HFF-Myc (cell line): ENCODE data around the gene ZSWIM7.

Experiments used
- DNase-seq: peaks from one replicate; pipeline ENCODE4 v3.0.0-alpha.2; 2011; ENCODE audit warnings: low read depth; ENCODE audit errors: extremely low read depth
- H3K4me3 ChIP-seq: replicated peaks from 2 replicates; pipeline ENCODE4 v1.5.1; 2011; ENCODE audit warnings: low read depth, mild to moderate bottlenecking, control low read depth, low read length
- TF ChIP-seq, protein P1 (sequence below): IDR thresholded peaks from 2 replicates; pipeline ENCODE4 v1.5.1; 2012; ENCODE audit warnings: mild to moderate bottlenecking, low read depth, low read length, control low read depth; ENCODE audit errors: missing control alignments

Gene ZSWIM7

DNA sequence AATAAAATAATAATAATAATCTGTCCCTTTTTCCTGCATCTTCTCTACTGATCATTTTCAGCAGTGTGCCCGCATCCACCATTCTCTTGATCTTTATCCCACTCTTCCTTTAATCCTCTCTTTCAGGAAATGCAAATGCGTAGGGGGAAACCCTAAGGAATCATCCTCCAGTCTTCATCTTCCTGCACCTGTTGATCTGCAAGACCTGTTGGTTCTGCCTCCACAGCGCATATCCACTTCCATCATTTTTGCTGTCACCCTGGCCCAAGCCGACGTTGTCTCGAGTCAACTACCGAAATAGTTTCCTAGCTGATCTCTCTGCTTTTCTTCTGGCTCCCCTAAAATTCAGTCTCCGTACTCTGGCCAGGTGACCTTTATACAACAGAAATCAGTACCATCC, 30.0 kb downstream of the ZSWIM7 start:
- H3K4me3 ChIP-seq = no peak overlapping the region
- TF ChIP-seq, protein P1, sequence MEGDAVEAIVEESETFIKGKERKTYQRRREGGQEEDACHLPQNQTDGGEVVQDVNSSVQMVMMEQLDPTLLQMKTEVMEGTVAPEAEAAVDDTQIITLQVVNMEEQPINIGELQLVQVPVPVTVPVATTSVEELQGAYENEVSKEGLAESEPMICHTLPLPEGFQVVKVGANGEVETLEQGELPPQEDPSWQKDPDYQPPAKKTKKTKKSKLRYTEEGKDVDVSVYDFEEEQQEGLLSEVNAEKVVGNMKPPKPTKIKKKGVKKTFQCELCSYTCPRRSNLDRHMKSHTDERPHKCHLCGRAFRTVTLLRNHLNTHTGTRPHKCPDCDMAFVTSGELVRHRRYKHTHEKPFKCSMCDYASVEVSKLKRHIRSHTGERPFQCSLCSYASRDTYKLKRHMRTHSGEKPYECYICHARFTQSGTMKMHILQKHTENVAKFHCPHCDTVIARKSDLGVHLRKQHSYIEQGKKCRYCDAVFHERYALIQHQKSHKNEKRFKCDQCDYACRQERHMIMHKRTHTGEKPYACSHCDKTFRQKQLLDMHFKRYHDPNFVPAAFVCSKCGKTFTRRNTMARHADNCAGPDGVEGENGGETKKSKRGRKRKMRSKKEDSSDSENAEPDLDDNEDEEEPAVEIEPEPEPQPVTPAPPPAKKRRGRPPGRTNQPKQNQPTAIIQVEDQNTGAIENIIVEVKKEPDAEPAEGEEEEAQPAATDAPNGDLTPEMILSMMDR = no peak
- DNase-seq = no peak

DNA sequence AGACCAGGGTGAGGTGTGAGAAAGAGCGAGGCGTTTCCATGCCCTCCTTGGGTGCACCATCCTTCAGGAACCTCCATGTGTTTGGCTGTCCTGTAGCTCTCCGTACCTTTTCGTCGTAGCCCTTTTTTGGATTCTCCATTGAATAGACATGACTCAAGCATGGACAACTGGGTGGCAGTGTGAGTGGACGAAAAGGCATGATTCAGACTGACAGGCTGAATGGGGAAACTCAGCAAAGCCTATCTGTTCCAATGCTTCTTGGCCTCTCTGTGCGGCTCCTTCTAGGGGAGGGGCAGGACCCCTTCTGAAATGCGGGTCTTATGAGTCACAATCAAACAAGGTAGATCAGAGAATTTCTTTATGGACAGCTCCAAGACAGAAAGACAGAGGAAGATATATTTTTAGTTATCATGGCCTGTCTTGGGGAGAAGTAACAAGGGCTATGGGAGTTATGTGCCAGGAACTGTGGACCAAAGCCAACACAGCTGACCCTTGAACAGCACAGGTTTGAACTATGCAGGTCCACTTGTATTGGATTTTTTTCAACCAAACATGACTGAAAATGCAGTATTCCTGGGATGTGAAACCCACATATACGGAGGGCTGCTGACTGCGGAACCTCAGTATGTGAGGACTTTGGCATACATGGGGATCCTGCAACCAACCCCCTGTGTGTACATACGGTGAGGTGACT, 31.7 kb downstream of the ZSWIM7 start:
- no peak for DNase-seq
- H3K4me3 ChIP-seq = no peak overlapping the region
- TF ChIP-seq, protein P1 = no peak

DNA sequence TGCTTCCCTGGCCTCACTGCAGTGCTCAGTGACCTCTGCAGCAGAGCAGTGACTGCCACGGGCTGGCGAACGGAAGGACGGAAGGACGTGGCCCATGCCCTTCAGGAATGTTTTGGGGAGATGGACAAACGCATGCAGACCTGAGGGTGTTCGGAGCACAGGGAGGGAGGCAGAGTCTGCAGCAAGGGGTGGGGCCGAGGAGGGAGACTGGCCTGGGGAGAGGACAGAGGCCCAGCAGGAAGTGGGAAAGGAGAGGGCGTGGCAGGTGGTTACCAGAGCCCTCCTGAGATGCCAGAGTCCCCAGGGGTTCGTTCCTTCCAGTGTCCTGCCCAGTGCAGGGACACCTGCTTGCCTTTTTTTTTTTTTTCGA, 32.6 kb downstream of the ZSWIM7 start:
- TF ChIP-seq, protein P1 = no peak
- H3K4me3 ChIP-seq = no peak overlapping the region
- no peak for DNase-seq

DNA sequence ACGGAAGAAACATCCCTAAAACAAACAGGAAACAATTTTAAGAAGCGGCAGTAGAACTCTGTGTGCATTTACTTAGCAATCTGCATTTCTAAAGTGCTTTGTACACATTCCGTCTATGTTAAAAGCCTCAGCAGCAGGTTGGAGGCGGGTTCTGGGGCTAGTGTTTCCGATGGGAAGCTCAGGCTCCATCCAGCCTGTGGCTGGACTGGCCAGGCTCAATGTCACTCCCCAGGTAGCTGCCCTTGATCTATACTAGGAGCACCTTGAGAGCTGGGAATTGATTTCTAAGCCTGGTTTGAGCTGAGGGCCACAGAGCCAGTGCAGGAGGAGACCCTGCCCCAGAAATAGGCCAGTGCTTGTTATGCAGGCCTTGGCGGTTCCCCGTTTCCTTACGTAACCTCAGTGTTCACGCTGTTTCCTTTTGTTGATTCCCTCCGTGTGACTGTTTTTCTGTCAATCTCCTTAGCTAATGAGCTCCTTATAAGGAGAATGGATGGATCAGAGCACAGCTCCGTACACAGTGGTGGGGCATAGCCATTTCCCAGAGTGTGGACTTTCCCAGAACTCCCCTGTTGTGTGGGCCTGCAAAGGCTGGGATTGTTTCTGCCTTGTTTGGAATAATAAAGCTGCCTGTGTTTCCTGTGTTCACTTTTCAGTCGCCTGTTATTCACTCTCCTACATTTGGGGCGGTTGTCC, 33.2 kb downstream of the ZSWIM7 start:
- DNase-seq = no peak
- no peak overlapping the region for H3K4me3 ChIP-seq
- TF ChIP-seq, protein P1 = no peak

DNA sequence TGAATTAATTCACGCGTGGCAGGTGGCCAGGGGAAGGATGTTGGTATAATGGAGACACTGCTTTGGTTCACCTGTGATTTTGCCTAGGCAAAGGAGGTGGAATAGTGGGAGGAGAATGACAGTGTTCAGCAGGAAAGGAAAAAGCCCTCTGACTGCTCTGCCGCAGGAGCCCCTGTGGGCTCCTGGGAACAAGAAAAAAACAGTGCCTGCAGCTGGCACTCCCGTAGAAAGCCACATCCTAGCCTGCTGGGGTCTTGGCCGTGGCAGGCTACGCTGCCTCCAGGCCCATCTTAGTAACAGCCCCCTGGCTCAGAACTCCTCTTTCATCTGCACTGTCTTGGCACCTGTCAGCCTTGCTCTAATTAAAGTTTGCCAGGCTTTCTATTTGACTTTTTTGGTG, 34.0 kb downstream of the ZSWIM7 start:
- no peak for DNase-seq

DNA sequence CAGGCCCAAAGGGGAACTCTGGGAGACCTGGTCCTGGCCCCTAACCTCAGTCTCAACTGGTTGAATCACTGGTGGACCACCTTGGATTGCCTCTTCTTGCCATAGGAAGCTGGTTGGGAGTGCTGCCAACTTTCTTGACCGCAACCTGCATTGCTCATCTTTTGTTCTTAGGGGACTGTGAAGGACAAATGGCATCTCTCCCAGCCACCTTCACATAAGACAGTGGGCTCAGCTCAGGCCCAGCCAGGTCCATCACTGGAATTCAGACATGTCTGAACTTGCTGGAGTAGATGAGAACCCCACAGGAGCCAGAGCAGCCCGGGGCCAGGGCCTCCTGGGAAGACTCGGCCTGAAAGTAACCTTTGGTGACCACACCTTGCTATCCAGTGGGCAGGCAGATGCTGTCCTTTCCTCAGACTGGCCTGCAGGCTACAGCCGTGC, 35.8 kb downstream of the ZSWIM7 start:
- no peak overlapping the region for H3K4me3 ChIP-seq
- TF ChIP-seq, protein P1 = no peak
- DNase-seq = no peak

More for the DNA sequence above, 34.0 kb downstream of the ZSWIM7 start:
- no peak overlapping the region for H3K4me3 ChIP-seq
- TF ChIP-seq, protein P1 = no peak
